Right ventricle myocardium superior (tissue), 1 donor: ENCODE data around the gene CHST12. TPM values are rescaled to one million over a fixed set of nuclear protein-coding genes. Genes with fewer than 3 reads are reported as not detected.
"Not testable (repeated sequence)": the region's sequence is repeated elsewhere in the genome, so short reads cannot be mapped to it uniquely, and the experiment has no call there.

Experiments
- ATAC-seq: fragments of 200-7000 bp; cut with Tn5 transposase; one replicate; pipeline ENCODE4 v1.9.1; 2020; ENCODE audit warnings: mild to moderate bottlenecking; ENCODE audit not compliant: poor library complexity
- DNase-seq: peaks from one replicate; pipeline ENCODE4 v3.0.0-alpha.2; 2020
- intact Hi-C: fragments of 100-400 bp; cut with DNase I; formaldehyde crosslinking; loops from one replicate; pipeline ENCODE4 v1.11.2; 2022
- total RNA-seq: library from RNA; stranded (reverse); fragmentation: NEBNext Ultra II Directional; extraction: Animal tissue kit (Norgen Biotek cat#: 25700); gene quantifications from one replicate; pipeline ENCODE4 v1.2.1, GENCODE V29; 2021
- donor health status: DM: no; HTN: yes; CAD: no; lungs with severe emphysema.

CHST12 gene
- total RNA-seq, 1 donor from 2014 or later: 14.8 TPM

GRCh38 chr7:2376351-2377154 lies 26.9 kb upstream of the CHST12 start:
- ATAC-seq: peak; percentile 42
- DNase-seq: no peak
- intact Hi-C loops: no loop called here

DNA sequence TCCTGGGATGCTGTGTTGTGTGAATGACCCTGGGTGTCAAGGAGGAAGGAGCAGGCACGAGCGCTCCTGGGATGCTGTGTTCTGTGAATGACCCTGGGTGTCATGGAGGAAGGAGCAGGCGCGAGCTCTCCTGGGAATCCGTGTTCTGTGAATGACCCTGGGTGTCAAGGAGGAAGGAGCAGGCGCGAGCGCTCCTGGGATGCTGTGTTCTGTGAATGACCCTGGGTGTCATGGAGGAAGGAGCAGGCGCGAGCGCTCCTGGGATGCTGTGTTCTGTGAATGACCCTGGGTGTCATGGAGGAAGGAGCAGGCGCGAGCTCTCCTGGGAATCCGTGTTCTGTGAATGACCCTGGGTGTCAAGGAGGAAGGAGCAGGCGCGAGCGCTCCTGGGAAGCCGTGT lies 25.9 kb upstream of the CHST12 start:
- ATAC-seq, DNase-seq, intact Hi-C loops: not testable (repeated sequence)

GRCh38 chr7:2378125-2378524 lies 25.3 kb upstream of the CHST12 start:
- intact Hi-C loops, ATAC-seq, DNase-seq: not testable (repeated sequence)

- intact Hi-C loops: no loop called here
- DNase-seq: no peak
Measured at GRCh38 chr7:2379161-2379560, 24.2 kb upstream of the CHST12 start.

GRCh38 chr7:2379821-2380450 lies 23.5 kb upstream of the CHST12 start:
- ATAC-seq (no peak), DNase-seq (no peak)
- intact Hi-C loops: no loop called here

More at GRCh38 chr7:2379161-2379560, 24.2 kb upstream of the CHST12 start:
- no peak for ATAC-seq

DNA sequence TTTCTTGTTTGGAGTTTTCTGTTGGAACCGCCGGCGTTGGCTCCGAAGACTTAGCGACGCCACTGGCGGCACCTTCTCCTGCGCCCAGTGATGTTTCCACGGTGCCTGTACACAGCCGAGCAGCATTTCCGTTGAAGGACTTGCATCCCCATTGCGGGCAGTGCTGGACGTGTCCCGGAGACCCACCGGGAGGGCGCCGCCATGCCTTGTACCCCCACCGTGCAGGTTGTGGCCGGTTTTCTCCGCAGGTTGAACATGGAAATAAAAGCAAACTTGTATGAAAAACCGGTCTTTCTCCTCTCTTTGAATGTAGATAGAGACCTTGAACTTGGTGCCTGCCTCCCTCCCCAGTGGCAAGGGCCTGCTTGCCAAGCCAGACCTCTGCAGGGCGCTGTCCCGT lies 22.9 kb upstream of the CHST12 start:
- ATAC-seq: no peak
- intact Hi-C loops: no loop called here
- DNase-seq: no peak

DNA sequence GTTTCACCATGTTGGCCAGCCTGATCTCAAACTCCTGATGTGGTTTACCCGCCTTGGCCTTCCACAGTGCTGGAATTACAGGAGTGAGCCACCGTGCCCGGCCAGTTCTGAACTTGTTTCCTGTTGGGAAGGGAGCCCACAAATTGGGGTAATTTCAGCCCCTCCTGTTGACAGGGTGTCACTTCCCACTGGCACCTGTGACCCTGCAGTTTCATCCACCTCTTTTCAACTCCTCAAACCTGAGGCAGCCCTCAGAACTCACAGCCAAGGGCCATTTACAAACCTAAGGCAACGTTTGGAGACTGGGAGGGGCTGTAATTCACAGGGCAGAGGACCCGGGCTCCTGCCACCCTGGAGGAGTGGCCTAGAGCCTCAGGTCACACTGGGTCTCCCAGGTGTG lies 22.2 kb upstream of the CHST12 start:
- intact Hi-C loops: no loop called here
- ATAC-seq (no peak), DNase-seq (no peak)

- intact Hi-C loops: no loop called here
- no peak for DNase-seq
- ATAC-seq: no peak
Measured at GRCh38 chr7:2381881-2382509, 21.4 kb upstream of the CHST12 start.

DNA sequence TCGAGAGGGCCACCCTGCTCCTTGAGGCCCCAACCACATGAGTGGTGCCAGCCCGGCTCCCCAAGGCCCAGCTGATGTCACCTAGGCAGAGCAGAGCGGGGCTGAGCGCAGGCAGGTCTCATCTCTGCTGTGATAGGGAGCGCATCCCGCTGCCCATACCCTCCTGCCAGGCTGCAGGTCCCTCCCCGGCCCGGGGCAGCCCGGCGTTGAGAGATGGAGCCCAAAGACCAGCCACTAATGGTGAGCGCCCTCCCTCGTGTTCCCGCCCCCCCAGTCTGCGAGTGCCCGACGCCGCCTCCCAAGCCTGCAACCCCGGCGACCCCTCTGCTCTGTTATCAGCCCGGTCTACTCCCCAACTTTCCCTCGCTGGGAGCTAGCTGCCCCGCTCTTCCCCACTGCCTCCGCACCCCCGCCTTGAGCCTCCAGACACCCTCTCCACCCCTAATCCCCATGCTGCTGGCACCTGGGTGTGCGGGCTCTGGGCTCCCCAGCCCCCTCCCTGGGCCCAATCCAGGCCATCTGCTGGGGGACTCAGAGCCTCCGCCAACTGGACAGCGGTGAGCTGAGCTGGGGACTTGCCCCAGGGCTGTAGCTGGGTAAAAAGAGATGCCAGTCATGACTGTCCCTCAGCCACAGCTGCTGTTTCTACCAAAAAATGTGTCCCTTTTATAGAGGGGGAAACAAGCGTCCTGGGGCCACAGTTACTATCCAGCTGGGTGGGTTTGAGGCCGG lies 19.7 kb upstream of the CHST12 start:
- intact Hi-C loops: no loop called here
- DNase-seq: no peak
- no peak for ATAC-seq

- ATAC-seq (no peak), DNase-seq (no peak)
- intact Hi-C loops: no loop called here
Measured at GRCh38 chr7:2384354-2385243, 18.8 kb upstream of the CHST12 start.

GRCh38 chr7:2386122-2386521 lies 17.3 kb upstream of the CHST12 start:
- DNase-seq, intact Hi-C loops, ATAC-seq: not testable (repeated sequence)

DNA sequence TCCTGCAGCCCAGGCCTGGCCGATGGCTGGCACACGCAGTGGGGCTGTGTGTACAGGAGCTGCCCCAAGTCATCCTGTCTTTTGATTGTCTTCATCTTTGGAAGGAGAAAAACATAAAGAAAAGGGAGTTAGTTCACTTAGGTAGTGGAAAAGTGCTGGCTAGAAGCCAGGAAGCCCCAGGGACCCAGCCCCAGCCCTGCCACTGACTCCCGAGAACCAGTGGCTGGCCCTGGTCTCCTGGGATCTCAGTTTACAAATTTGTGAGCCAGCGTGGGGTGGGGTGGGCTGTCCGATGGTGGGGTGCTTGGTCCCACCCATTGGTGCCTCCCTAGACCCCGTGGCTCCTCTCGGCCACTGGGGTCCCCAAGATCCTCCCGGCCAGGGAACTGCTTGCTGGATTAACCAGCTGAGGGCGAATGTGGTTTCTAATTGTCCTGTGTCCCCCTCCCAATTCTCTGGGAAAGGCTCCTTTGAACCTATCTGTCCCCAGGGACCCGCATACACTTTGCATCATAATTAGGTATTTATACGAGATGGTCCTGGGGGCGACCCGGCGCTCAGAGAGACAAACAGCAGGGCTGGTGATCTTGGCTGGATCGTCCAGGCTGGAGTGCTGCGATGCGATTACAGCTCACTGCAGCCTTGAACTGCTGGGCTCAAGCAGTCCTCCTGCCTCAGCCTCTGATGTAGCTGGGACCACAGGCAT lies 16.3 kb upstream of the CHST12 start:
- DNase-seq: no peak
- intact Hi-C loops: no loop called here
- no peak for ATAC-seq

GRCh38 chr7:2387897-2388636 lies 15.3 kb upstream of the CHST12 start:
- ATAC-seq (peak; percentile 42), DNase-seq (peak; percentile 68)
- intact Hi-C loops: no loop called here

- ATAC-seq (no peak), DNase-seq (no peak)
- intact Hi-C loops: no loop called here
Measured at GRCh38 chr7:2388637-2388954, 14.8 kb upstream of the CHST12 start.

DNA sequence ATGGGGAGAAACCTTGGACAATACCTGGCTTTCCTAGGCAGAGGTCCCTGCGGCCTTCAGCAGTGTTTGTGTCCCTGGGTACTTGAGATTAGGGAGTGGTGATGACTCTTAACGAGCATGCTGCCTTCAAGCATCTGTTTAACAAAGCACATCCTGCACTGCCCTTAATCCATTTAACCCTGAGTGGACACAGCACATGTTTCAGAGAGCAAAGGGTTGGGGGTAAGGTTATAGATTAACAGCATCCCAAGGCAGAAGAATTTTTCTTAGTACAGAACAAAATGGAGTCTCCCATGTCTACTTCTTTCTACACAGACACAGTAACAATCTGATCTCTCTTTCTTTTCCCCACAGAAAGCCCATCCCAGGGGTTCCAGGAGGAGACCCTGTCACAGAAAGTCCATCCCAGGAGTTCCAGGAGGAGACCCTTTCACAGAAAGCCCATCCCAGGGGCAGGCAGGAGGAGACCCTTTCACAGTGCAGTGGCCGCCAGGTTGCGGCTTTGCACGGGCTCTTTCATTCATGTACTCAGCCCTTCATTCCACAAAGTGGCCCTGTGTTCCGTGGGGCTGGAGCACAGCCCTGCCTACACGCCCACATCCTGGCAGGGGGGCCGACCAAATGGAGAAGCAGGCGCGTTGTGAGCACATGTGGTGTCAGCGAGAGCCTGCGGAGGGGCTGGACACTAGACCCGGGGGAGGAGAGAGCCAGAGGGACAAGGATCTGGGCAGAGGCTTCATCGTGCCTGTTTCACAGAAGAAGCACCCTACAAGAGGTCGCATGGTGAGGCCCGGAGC lies 13.2 kb upstream of the CHST12 start:
- intact Hi-C loops: not testable (repeated sequence)
- DNase-seq: peak; percentile 71
- peak; percentile 62 for ATAC-seq

DNA sequence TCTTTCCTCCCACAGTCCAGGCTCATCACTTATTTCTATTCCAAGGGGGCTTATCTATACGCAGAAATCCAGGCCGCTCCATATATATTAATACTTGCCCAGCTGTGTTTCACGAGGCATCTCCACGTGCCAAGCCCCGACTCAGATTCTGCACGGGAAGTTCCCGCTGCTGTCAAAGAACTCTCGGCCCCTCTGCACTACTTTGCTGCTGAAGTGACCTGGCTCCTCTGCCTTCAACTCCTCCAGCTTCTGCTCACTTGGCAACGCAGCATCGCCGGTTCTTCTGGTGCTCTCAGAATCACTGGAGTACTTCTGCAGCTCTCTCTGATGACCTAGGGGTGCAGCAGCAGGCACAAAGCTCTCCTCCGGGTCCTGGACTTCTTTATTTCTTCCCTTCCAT lies 9.7 kb upstream of the CHST12 start:
- ATAC-seq (no peak), DNase-seq (peak; percentile 38)
- intact Hi-C loops: no loop called here
